Measurements from ENCODE around the gene FUT7. TPM values are rescaled to one million over a fixed set of nuclear protein-coding genes. Genes with fewer than 3 reads are reported as not detected.

The FUT7 gene
- total RNA-seq, 1 donor, result not detected

DNA sequence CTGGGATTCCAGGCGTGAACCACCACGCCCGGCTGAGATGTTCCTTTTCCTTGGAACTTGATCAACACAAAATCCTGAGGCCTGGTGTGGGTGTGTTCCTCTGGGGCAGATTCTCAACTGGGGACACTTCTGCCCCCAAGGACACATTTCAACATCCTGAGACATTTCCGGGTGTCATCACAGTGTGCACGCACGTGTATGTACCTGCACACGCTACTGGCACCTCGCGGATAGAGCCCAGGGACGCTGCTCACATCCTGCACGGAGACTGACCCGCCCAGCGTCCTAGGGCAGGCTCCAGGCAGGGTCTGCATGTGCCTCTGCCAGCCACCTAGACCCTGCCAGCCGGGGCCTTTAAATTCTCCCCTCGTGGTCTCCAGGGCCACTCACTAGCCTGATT, 30.5 kb upstream of the FUT7 start:
- DNase-seq (ENCODE audit: low read depth), result no peak
- TF ChIP-seq, protein P1, sequence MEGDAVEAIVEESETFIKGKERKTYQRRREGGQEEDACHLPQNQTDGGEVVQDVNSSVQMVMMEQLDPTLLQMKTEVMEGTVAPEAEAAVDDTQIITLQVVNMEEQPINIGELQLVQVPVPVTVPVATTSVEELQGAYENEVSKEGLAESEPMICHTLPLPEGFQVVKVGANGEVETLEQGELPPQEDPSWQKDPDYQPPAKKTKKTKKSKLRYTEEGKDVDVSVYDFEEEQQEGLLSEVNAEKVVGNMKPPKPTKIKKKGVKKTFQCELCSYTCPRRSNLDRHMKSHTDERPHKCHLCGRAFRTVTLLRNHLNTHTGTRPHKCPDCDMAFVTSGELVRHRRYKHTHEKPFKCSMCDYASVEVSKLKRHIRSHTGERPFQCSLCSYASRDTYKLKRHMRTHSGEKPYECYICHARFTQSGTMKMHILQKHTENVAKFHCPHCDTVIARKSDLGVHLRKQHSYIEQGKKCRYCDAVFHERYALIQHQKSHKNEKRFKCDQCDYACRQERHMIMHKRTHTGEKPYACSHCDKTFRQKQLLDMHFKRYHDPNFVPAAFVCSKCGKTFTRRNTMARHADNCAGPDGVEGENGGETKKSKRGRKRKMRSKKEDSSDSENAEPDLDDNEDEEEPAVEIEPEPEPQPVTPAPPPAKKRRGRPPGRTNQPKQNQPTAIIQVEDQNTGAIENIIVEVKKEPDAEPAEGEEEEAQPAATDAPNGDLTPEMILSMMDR (IDR thresholded peaks at IDR 0.05; ENCODE audit: insufficient read depth, low read length), result no peak
- H3K4me3 ChIP-seq (ENCODE audit: low read depth, low read length), result no peak overlapping the region

DNA sequence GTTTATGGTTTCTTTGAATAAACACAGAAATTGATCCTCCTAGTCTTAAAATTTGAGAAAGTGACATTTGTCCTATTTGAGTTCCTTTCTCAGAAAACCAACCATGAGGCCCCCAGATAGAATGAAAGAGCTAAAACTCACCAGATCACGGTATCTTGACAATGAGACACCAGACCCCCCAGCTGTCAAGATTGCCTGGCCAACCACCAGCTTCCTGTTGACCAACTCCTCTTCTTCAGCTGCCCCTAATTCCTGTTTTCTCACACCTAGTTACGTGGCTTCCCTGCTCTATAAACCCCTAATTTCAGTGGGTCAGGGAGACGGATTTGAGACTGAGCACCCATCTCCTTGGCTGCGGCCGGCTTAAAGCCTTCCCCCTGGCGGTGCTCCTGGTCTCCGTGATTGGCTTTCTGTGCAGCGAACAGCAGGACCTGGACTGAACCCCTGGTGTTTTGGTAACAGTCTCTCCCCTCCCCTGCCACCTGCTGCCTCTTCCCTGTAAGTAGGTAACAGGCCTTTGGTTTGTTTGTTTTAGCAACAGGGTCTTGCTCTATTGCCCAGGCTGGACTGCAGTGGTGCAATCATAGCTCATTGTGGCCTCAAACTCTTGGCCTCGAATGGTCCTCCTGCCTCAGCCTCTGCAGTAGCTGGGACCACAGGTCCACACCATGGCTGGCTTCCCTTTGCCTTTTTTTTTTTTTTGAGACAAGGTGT, 26.8 kb upstream of the FUT7 start:
- TF ChIP-seq, protein P1 (IDR thresholded peaks at IDR 0.05; ENCODE audit: insufficient read depth, low read length), result no peak
- DNase-seq (ENCODE audit: low read depth), result no peak
- H3K4me3 ChIP-seq (ENCODE audit: low read depth, low read length), result no peak overlapping the region

DNA sequence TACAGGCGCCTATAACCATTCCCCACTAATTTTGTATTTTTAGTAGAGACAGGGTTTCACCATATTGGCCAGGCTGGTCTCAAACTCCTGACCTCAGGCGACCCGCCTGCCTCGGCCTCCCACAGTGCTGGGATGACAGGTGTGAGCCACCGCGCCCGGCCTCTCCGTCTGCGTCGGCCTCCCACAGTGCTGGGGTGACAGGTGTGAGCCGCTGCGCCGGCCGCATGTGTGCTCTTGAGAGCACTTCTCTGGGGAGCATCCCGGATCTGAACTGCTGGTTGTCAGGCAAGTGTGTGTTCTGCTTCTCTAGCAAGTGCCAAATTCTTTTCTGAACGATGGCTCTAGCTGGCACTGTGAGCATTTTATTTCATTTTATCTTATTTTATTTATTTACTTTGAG, 25.7 kb upstream of the FUT7 start:
- TF ChIP-seq, protein P1 (IDR thresholded peaks at IDR 0.05; ENCODE audit: insufficient read depth, low read length), result no peak
- DNase-seq (ENCODE audit: low read depth), result peak; percentile 45
- no peak overlapping the region for H3K4me3 ChIP-seq (ENCODE audit: low read depth, low read length)

DNA sequence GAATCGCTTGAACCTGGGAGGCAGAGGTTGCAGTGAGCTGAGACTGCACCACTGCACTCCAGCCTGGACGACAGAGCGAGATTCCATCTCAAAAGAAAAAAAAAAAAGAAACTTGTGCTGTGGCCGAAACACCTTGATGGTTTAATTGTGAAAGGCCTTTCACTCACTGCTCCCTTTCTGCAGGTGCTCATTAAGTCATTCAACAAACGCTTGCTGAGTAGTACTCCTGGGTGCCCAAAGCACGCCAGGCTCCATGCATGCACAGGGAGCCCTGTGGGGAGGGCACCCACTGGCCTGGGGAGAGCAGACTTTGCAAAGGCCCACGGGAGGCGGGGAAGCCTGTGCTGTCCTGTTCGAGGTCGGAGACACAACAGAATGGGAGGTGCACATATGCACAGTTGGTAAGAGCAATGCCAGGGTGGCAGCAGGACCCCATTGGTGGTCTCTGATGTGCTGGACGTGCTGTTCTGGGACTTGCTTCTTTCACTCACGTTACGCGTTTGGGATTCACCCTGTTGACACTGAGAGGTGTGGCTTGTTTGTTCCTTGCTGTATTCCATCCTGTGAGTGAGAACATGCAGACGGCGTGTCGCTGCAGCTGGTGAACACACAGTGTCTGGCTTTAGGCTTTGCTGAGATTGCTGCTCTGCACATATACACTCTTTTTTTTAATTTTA, 25.0 kb upstream of the FUT7 start:
- DNase-seq (ENCODE audit: low read depth), result no peak
- no peak overlapping the region for H3K4me3 ChIP-seq (ENCODE audit: low read depth, low read length)
- TF ChIP-seq, protein P1 (IDR thresholded peaks at IDR 0.05; ENCODE audit: insufficient read depth, low read length), result no peak

DNA sequence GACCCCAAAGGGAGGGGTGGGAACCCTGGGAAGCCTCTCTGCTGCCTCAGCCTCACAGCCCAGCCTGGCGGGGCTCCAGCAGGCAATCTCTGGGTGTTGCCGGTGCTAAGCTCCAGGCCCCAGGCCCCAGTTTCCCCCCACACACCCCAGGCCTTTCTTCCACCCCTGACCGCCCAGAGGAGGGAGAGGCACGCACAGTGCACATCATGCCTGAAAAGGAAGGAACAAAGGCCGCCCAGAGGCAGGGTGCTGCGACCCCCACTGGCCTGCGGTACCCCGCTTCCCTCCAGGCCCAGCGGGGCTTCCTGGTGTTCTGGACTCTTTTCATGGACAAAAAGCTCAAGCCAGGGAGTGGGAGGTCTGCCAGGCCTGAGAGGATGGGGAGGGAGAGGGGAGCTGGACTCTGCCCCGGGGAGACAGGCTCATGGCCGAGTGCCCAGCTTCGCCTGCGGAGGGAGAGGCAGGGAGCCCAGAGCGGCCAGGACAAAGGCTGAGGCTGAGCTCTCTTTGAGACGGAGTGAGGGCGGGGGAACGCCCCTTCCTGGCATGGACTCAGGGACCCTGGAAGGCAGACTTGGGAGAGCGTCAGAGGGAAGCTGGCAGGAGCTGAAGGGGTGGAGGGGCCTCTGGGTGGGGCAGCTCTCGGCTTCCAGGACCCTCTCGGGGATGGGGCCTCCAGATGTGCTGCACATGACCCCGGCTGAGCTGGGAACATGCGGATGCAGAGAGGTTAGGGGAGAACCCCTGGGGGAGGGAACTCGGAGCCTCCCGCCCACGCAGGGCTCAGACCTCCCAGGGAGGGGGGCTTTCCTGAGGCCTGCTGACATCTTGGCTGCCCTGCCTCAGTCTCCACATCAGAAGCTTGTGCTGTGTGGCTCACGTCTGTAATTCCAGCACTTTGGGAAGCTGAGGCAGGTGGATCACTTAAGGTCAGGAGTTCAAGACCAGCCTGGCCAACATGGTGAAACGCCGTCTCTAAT, 23.8 kb upstream of the FUT7 start:
- TF ChIP-seq, protein P1 (IDR thresholded peaks at IDR 0.05; ENCODE audit: insufficient read depth, low read length), result no peak
- peak; percentile 97 for DNase-seq (ENCODE audit: low read depth)
- H3K4me3 ChIP-seq (ENCODE audit: low read depth, low read length), result no peak overlapping the region

DNA sequence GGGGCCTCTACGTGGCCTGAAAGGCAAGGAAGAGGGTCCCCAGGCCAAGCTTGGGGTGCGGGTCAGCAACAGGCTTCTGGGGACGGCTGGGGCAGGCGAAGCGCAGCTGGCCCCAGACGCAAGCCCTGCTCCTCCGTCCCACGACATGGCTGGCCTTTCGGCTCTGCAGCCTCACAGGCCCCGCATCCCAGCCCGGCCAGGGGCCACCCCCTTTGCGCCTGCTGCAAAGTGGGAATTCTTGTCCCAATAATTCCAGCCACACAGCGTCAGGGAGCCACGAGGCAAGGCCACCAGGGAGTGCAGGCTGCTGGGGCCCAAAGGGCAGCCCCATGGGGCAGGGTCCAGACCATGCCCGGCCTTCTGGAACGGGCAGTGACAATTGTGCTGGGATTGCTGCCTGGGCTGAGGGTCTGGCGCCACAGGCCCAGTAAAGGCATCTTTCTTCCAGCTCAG, 23.1 kb upstream of the FUT7 start:
- TF ChIP-seq, protein P1 (IDR thresholded peaks at IDR 0.05; ENCODE audit: insufficient read depth, low read length), result no peak
- H3K4me3 ChIP-seq (ENCODE audit: low read depth, low read length), result no peak overlapping the region
- no peak for DNase-seq (ENCODE audit: low read depth)

Measured in fibroblast of the aortic adventitia (primary cell).